Natural killer cell (primary cell): ENCODE data around the gene CDH23. TPM values are rescaled to one million over a fixed set of nuclear protein-coding genes. Genes with fewer than 3 reads are reported as not detected.
A peak's percentile ranks its signal among the peaks of the same experiment; 100 is the strongest.

Source experiments
- ATAC-seq, 3 donors: fragments of 150-1000 bp in 2 of 3; fragments of 200-7000 bp in 1 of 3; cut with Tn5 transposase; 1 replicate in 1 of 3; 2 replicates in 2 of 3; pipeline ENCODE4 v1.10.0; 2021; ENCODE audit warnings: mild to moderate bottlenecking in 2 of 3, moderate library complexity in 2 of 3
- DNase-seq, 2 donors: peaks; one replicate each; pipeline versions ENCODE4 v3.0.0 to v3.0.0-alpha.2; 2013 to 2021; ENCODE audit warnings: mixed read lengths in 1 of 2
- H3K27ac ChIP-seq: one replicate; pipeline ENCODE4 v1.5.1; 2013; ENCODE audit warnings: mild to moderate bottlenecking, low read length
- H3K27me3 ChIP-seq: one replicate; pipeline ENCODE4 v1.6.1; 2013; ENCODE audit warnings: low read length; ENCODE audit not compliant: control insufficient read depth, insufficient read depth
- H3K36me3 ChIP-seq: one replicate; pipeline ENCODE4 v1.6.1; 2013; ENCODE audit warnings: low read length; ENCODE audit not compliant: control insufficient read depth, insufficient read depth
- H3K4me1 ChIP-seq: one replicate; pipeline ENCODE4 v1.6.1; 2013; ENCODE audit warnings: low read length; ENCODE audit not compliant: control insufficient read depth, insufficient read depth
- H3K4me3 ChIP-seq: one replicate; pipeline ENCODE4 v1.5.1; 2013; ENCODE audit warnings: low read length
- H3K9me3 ChIP-seq: one replicate; pipeline ENCODE4 v1.6.1; 2013; ENCODE audit warnings: low read length; ENCODE audit not compliant: control insufficient read depth, insufficient read depth
- H3K27ac Mint-ChIP-seq, 2 donors: one replicate each; pipeline ENCODE4 v1.8.0; 2022; ENCODE audit warnings: mild to moderate bottlenecking in 2 of 2, mixed read lengths in 2 of 2, moderate library complexity in 1 of 2
- H3K27me3 Mint-ChIP-seq, 2 donors: one replicate each; pipeline ENCODE4 v1.8.0; 2022; ENCODE audit warnings: low read depth in 2 of 2, mixed read lengths in 2 of 2
- H3K36me3 Mint-ChIP-seq: one replicate; pipeline ENCODE4 v1.8.0; 2022; ENCODE audit warnings: mixed read lengths
- H3K4me1 Mint-ChIP-seq, 2 donors: one replicate each; pipeline ENCODE4 v1.8.0; 2022; ENCODE audit warnings: mixed read lengths in 2 of 2
- H3K4me3 Mint-ChIP-seq: one replicate; pipeline ENCODE4 v1.8.0; 2022; ENCODE audit warnings: mild to moderate bottlenecking, moderate library complexity, mixed read lengths
- H3K9me3 Mint-ChIP-seq, 2 donors: one replicate each; pipeline ENCODE4 v1.8.0; 2022; ENCODE audit warnings: mixed read lengths in 2 of 2
- WGBS: methylation state at CpG from one replicate; pipeline ENCODE4 v1.1.7; 2013; ENCODE audit warnings: missing lambda C conversion rate; ENCODE audit not compliant: insufficient coverage; 5-methylcytosine and 5-hydroxymethylcytosine counted together
- intact Hi-C: fragments of 100-400 bp; cut with micrococcal nuclease; formaldehyde crosslinking; loops from one replicate; pipeline ENCODE4 v1.14.2; 2022
- total RNA-seq, 4 donors: library from RNA; stranded (reverse); fragments of 120-200 nt in 1 of 4; gene quantifications; one replicate each; pipeline versions ENCODE4 v1.2.3 to v1.2.4, GENCODE V29; 2013 to 2022
- TF ChIP-seq, protein P1 (sequence below): fragments of 200-600 bp; IDR thresholded peaks from one replicate; pipeline ENCODE4 v1.8.0; 2022; ENCODE audit warnings: antibody characterized with exemption

Gene CDH23
- total RNA-seq, 3 donors from 2014 or later (not counting 1 experiment from before 2014, with no cell fraction given), result 1.2 to 6.0 (median 4.3) TPM

GRCh38 chr10:71789871-71790270 is 393.2 kb downstream of the CDH23 start:
- Histone ChIP-seq H3K27me3 (no peaks in the 10 kb centered on the region), H3K9me3 (no peaks in the 10 kb centered on the region), H3K4me3 (no peak overlapping the region), H3K4me1 (peaks cover 15% of the 10 kb centered on the region), H3K36me3 (no peaks in the 10 kb centered on the region), H3K27ac (no peak overlapping the region)
- peaks cover 7 to 9% of the 10 kb centered on the region in 2 donors for H3K27me3 Mint-ChIP-seq
- TF ChIP-seq, protein P1, sequence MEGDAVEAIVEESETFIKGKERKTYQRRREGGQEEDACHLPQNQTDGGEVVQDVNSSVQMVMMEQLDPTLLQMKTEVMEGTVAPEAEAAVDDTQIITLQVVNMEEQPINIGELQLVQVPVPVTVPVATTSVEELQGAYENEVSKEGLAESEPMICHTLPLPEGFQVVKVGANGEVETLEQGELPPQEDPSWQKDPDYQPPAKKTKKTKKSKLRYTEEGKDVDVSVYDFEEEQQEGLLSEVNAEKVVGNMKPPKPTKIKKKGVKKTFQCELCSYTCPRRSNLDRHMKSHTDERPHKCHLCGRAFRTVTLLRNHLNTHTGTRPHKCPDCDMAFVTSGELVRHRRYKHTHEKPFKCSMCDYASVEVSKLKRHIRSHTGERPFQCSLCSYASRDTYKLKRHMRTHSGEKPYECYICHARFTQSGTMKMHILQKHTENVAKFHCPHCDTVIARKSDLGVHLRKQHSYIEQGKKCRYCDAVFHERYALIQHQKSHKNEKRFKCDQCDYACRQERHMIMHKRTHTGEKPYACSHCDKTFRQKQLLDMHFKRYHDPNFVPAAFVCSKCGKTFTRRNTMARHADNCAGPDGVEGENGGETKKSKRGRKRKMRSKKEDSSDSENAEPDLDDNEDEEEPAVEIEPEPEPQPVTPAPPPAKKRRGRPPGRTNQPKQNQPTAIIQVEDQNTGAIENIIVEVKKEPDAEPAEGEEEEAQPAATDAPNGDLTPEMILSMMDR, result no peak
- peaks cover 0 to 5% of the 10 kb centered on the region in 2 donors for H3K4me1 Mint-ChIP-seq
- ATAC-seq, result no peak
- intact Hi-C loops, result no loop called here
- no peak overlapping the region for H3K4me3 Mint-ChIP-seq
- WGBS, result 91% methylated on average over 10 of the region's 10 CpGs
- no peak for DNase-seq
- H3K36me3 Mint-ChIP-seq, result no peaks in the 10 kb centered on the region
- no peak overlapping the region for H3K27ac Mint-ChIP-seq
- H3K9me3 Mint-ChIP-seq, result no peaks in the 10 kb centered on the region

GRCh38 chr10:71790749-71791440 is 394.2 kb downstream of the CDH23 start:
- no peaks in the 10 kb centered on the region for H3K9me3 Mint-ChIP-seq
- no peak for DNase-seq
- Histone ChIP-seq H3K9me3 (no peaks in the 10 kb centered on the region), H3K36me3 (no peaks in the 10 kb centered on the region), H3K4me1 (peaks cover 15% of the 10 kb centered on the region), H3K4me3 (no peak overlapping the region), H3K27me3 (no peaks in the 10 kb centered on the region), H3K27ac (no peak overlapping the region)
- ATAC-seq, result no peak
- intact Hi-C loops, result no loop called here
- H3K4me3 Mint-ChIP-seq, result no peak overlapping the region
- TF ChIP-seq, protein P1, result no peak
- no peak overlapping the region for H3K27ac Mint-ChIP-seq
- H3K36me3 Mint-ChIP-seq, result no peaks in the 10 kb centered on the region
- 55% methylated on average over 17 of the region's 17 CpGs for WGBS
- peaks cover 0 to 5% of the 10 kb centered on the region in 2 donors for H3K4me1 Mint-ChIP-seq
- peaks cover 7 to 9% of the 10 kb centered on the region in 2 donors for H3K27me3 Mint-ChIP-seq

GRCh38 chr10:71795248-71795647 is 398.5 kb downstream of the CDH23 start:
- Mint-ChIP-seq H3K27me3 (peaks cover 7 to 9% of the 10 kb centered on the region in 2 donors), H3K36me3 (no peaks in the 10 kb centered on the region), H3K27ac (no peak overlapping the region)

More at GRCh38 chr10:71795248-71795647, 398.5 kb downstream of the CDH23 start:
- Histone ChIP-seq H3K4me3 (no peak overlapping the region), H3K27ac (no peak overlapping the region), H3K9me3 (no peaks in the 10 kb centered on the region), H3K36me3 (no peaks in the 10 kb centered on the region), H3K4me1 (peaks cover 29% of the 10 kb centered on the region), H3K27me3 (no peaks in the 10 kb centered on the region)
- DNase-seq (peak in 1 of 2 donors; percentile 36), ATAC-seq (no peak)
- Mint-ChIP-seq H3K4me3 (no peak overlapping the region), H3K9me3 (no peaks in the 10 kb centered on the region), H3K4me1 (peaks cover 14 to 18% of the 10 kb centered on the region in 2 donors)
- 33% methylated on average over 2 of the region's 2 CpGs for WGBS
- intact Hi-C loops, result no loop called here
- TF ChIP-seq, protein P1, result no peak
